GM21529 (cell line): Measurements from ENCODE around the gene COL6A1.
"Not testable (repeated sequence)": the region's sequence is repeated elsewhere in the genome, so short reads cannot be mapped to it uniquely, and the experiment has no call there.

Source experiments
- ATAC-seq: cut with Tn5 transposase; IDR thresholded peaks from one replicate; pipeline ENCODE4 v1.9.1; 2021; ENCODE audit not compliant: unreplicated experiment

COL6A1 gene

GRCh38 chr21:46045154-46045553 lies 63.6 kb downstream of the COL6A1 start:
- ATAC-seq = no peak

- ATAC-seq = no peak
Measured at GRCh38 chr21:46046471-46046870, 64.9 kb downstream of the COL6A1 start.

GRCh38 chr21:46046906-46047305 lies 65.3 kb downstream of the COL6A1 start:
- ATAC-seq = not testable (repeated sequence)

GRCh38 chr21:46048926-46049889 lies 67.6 kb downstream of the COL6A1 start:
- no peak for ATAC-seq

GRCh38 chr21:46049890-46050667 lies 68.5 kb downstream of the COL6A1 start:
- ATAC-seq = no peak

- ATAC-seq = no peak
Measured at GRCh38 chr21:46050668-46051378, 69.3 kb downstream of the COL6A1 start.

GRCh38 chr21:46051379-46051770 lies 69.8 kb downstream of the COL6A1 start:
- ATAC-seq = no peak

- no peak for ATAC-seq
Measured at GRCh38 chr21:46051821-46052675, 70.5 kb downstream of the COL6A1 start.

- no peak for ATAC-seq
Measured at GRCh38 chr21:46052703-46053651, 71.4 kb downstream of the COL6A1 start.

- ATAC-seq = no peak
Measured at GRCh38 chr21:46054031-46054430, 72.5 kb downstream of the COL6A1 start.

- ATAC-seq = no peak
Measured at GRCh38 chr21:46054451-46054881, 72.9 kb downstream of the COL6A1 start.
